Adrenal gland (tissue), 5 donors: ENCODE measurements around the gene UGCG.

ENCODE experiments used
- POLR2A ChIP-seq, 2 donors: fragments of 450-650 bp; IDR thresholded peaks; one replicate each; pipeline ENCODE4 v1.6.1; 2017; ENCODE audit warnings: antibody characterized with exemption in 2 of 2, mild to moderate bottlenecking in 2 of 2, moderate library complexity in 1 of 2
- TF ChIP-seq, protein P1 (sequence below), 6 experiments: fragments of 450-650 bp in 4 of 6; fragments of 200-600 bp in 2 of 6; sonication (generic) in 1 of 6; IDR thresholded peaks; 1 replicate in 5 of 6; 2 replicates in 1 of 6; pipeline versions ENCODE4 v1.5.1 to v1.8.0; 2016 to 2021; ENCODE audit warnings: antibody characterized with exemption in 6 of 6, mild to moderate bottlenecking in 2 of 6, moderate library complexity in 1 of 6
- donor health status: DM: no; HTN: no; CAD: no.

DNA sequence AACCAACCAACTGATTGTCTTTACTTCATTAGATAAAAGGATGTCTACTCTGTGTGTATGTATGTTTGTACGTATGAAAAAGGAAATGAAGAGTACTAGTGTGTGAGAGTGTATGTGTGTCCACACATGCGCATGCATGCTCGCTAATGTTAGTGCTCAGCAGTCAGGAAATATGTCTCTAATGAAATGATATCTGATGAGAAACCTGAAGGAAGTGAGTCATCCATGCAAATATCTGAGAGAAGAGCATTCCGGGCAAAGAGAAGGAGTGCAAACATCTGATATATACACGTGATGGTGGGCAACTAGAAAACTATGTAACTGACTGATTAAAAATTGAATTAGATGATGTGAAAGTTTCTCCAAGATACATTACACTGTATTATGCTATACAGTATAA lies 29.6 kb upstream of the UGCG start:
- TF ChIP-seq, protein P1, sequence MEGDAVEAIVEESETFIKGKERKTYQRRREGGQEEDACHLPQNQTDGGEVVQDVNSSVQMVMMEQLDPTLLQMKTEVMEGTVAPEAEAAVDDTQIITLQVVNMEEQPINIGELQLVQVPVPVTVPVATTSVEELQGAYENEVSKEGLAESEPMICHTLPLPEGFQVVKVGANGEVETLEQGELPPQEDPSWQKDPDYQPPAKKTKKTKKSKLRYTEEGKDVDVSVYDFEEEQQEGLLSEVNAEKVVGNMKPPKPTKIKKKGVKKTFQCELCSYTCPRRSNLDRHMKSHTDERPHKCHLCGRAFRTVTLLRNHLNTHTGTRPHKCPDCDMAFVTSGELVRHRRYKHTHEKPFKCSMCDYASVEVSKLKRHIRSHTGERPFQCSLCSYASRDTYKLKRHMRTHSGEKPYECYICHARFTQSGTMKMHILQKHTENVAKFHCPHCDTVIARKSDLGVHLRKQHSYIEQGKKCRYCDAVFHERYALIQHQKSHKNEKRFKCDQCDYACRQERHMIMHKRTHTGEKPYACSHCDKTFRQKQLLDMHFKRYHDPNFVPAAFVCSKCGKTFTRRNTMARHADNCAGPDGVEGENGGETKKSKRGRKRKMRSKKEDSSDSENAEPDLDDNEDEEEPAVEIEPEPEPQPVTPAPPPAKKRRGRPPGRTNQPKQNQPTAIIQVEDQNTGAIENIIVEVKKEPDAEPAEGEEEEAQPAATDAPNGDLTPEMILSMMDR (IDR thresholded peaks at IDR 0.05) = no peak
- no peak for TF ChIP-seq POLR2A (IDR thresholded peaks at IDR 0.05)
